Testis (tissue), 2 donors: ENCODE measurements around the gene INAVA.

Experiments
- CTCF ChIP-seq, 3 experiments: fragments of 450-650 bp in 2 of 3; fragments of 200-600 bp in 1 of 3; sonication (generic) in 1 of 3; IDR thresholded peaks; one replicate each; pipeline ENCODE4 v1.5.1; 2016 to 2019; ENCODE audit warnings: antibody characterized with exemption in 3 of 3, mild to moderate bottlenecking in 2 of 3, moderate library complexity in 1 of 3
- POLR2A ChIP-seq: fragments of 450-650 bp; IDR thresholded peaks from one replicate; pipeline ENCODE4 v1.6.1; 2017; ENCODE audit warnings: antibody characterized with exemption, mild to moderate bottlenecking, moderate library complexity

GRCh38 chr1:200890027-200890426, 4.7 kb upstream of the INAVA start:
- no peak for TF ChIP-seq CTCF (IDR thresholded peaks at IDR 0.05)
- TF ChIP-seq POLR2A, result no peak
